Spleen (tissue), 7 donors: ENCODE results near the gene CEMIP.

ENCODE experiments used
- CTCF ChIP-seq, 11 experiments: fragments of 200-600 bp in 7 of 11; fragments of 450-650 bp in 4 of 11; sonication (generic) in 4 of 11; IDR thresholded peaks in 8 of 11; conservative IDR thresholded peaks in 3 of 11; 1 replicate in 7 of 11; 2 replicates in 4 of 11; pipeline versions ENCODE4 v1.4.0 to v1.8.0; 2016 to 2021; ENCODE audit warnings: antibody characterized with exemption in 11 of 11, inconsistent platforms in 4 of 11, mild to moderate bottlenecking in 1 of 11
- POLR2A ChIP-seq, 3 donors: fragments of 450-650 bp; IDR thresholded peaks; one replicate each; pipeline ENCODE4 v1.5.1; 2017; ENCODE audit warnings: antibody characterized with exemption in 3 of 3, mild to moderate bottlenecking in 1 of 3
- POLR2AphosphoS5 ChIP-seq, 3 donors: sonication (generic); formaldehyde crosslinking; IDR thresholded peaks; one replicate each; pipeline ENCODE4 v1.5.1; 2017; ENCODE audit warnings: antibody characterized with exemption in 3 of 3
- donor health status: DM: no; HTN: no; CAD: no; lungs with moderate emphysema.
- donor health status: DM: no; HTN: no; CAD: no.
- donor health status: DM: no; HTN: no; CAD: no.

GRCh38 chr15:80998251-80998650 lies 219.1 kb downstream of the CEMIP start:
- TF ChIP-seq CTCF (IDR thresholded peaks at IDR 0.05 in 8 of 11, conservative IDR thresholded peaks at IDR 0.05 in 3 of 11) (no peak), POLR2AphosphoS5 (IDR thresholded peaks at IDR 0.05) (no peak), POLR2A (IDR thresholded peaks at IDR 0.05) (no peak)
